Liver (tissue), 9 donors: ENCODE measurements around the gene KHK. TPM values are rescaled to one million over a fixed set of nuclear protein-coding genes. Genes with fewer than 3 reads are reported as not detected.

Experiments used
- DNase-seq: peaks from one replicate; pipeline ENCODE4 v3.0.0-alpha.2; 2017; ENCODE audit warnings: low spot score
- H3K27ac ChIP-seq, 2 donors: one replicate each; pipeline ENCODE4 v1.7.0; 2013; ENCODE audit warnings: inconsistent platforms in 2 of 2, low read length in 2 of 2, control low read depth in 1 of 2, low read depth in 1 of 2, mild to moderate bottlenecking in 1 of 2
- H3K27me3 ChIP-seq, 4 donors: one replicate each; pipeline versions ENCODE4 v1.6.1 to v1.7.0; 2013; ENCODE audit warnings: low read length in 3 of 4, inconsistent platforms in 1 of 4, mild to moderate bottlenecking in 1 of 4, moderate library complexity in 1 of 4; ENCODE audit not compliant: control insufficient read depth in 4 of 4, insufficient read depth in 4 of 4
- H3K36me3 ChIP-seq, 4 donors: one replicate each; pipeline versions ENCODE4 v1.6.1 to v1.7.0; 2013; ENCODE audit warnings: low read length in 3 of 4, mild to moderate bottlenecking in 3 of 4, low read depth in 1 of 4, moderate library complexity in 1 of 4; ENCODE audit not compliant: control insufficient read depth in 4 of 4, insufficient read depth in 3 of 4
- H3K4me1 ChIP-seq, 4 donors: one replicate each; pipeline versions ENCODE4 v1.6.1 to v1.7.0; 2013; ENCODE audit warnings: low read length in 3 of 4, mild to moderate bottlenecking in 3 of 4, moderate library complexity in 1 of 4; ENCODE audit not compliant: control insufficient read depth in 4 of 4, insufficient read depth in 4 of 4
- H3K4me3 ChIP-seq, 3 donors: one replicate each; pipeline versions ENCODE4 v1.6.1 to v1.7.0; 2013; ENCODE audit warnings: low read length in 3 of 3, control low read depth in 1 of 3, low read depth in 1 of 3, mild to moderate bottlenecking in 1 of 3
- H3K9ac ChIP-seq, 2 donors: one replicate each; pipeline ENCODE4 v1.7.0; 2013; ENCODE audit warnings: low read length in 2 of 2, mild to moderate bottlenecking in 2 of 2, moderate library complexity in 2 of 2, control low read depth in 1 of 2, low read depth in 1 of 2
- H3K9me3 ChIP-seq, 4 donors: one replicate each; pipeline versions ENCODE4 v1.6.1 to v1.7.0; 2013; ENCODE audit warnings: low read length in 3 of 4; ENCODE audit not compliant: control insufficient read depth in 4 of 4
- EGR1 ChIP-seq, 2 donors: IDR thresholded peaks; 2 replicates each; pipeline ENCODE4 v1.6.1; 2016 to 2018; ENCODE audit warnings: antibody characterized with exemption in 2 of 2, low read depth in 2 of 2
- FOXA1 ChIP-seq: IDR thresholded peaks from 2 replicates; pipeline ENCODE4 v1.6.1; 2016; ENCODE audit warnings: antibody characterized with exemption
- FOXA2 ChIP-seq: IDR thresholded peaks from 2 replicates; pipeline ENCODE4 v1.6.1; 2016; ENCODE audit warnings: antibody characterized with exemption
- GABPA ChIP-seq, 2 donors: IDR thresholded peaks in 1 of 2; conservative IDR thresholded peaks in 1 of 2; 2 replicates each; pipeline ENCODE4 v1.6.1; 2016; ENCODE audit warnings: antibody characterized with exemption in 2 of 2, mild to moderate bottlenecking in 1 of 2, moderate library complexity in 1 of 2
- HNF4A ChIP-seq, 2 donors: conservative IDR thresholded peaks; 2 replicates each; pipeline ENCODE4 v1.6.1; 2016; ENCODE audit warnings: antibody characterized with exemption in 2 of 2, mild to moderate bottlenecking in 2 of 2
- HNF4G ChIP-seq: IDR thresholded peaks from 2 replicates; pipeline ENCODE4 v1.6.1; 2016; ENCODE audit warnings: antibody characterized with exemption
- JUND ChIP-seq, 2 donors: IDR thresholded peaks; 2 replicates each; pipeline ENCODE4 v1.6.1; 2016; ENCODE audit warnings: antibody characterized with exemption in 2 of 2
- NR2F2 ChIP-seq: IDR thresholded peaks from 2 replicates; pipeline ENCODE4 v1.6.1; 2016; ENCODE audit warnings: antibody characterized with exemption
- RAD21 ChIP-seq, 2 donors: IDR thresholded peaks; 2 replicates each; pipeline ENCODE4 v1.6.1; 2016; ENCODE audit warnings: antibody characterized with exemption in 2 of 2, mild to moderate bottlenecking in 2 of 2
- RXRA ChIP-seq, 2 donors: IDR thresholded peaks; 2 replicates each; pipeline ENCODE4 v1.6.1; 2017 to 2018; ENCODE audit warnings: antibody characterized with exemption in 2 of 2, mild to moderate bottlenecking in 1 of 2
- SP1 ChIP-seq: IDR thresholded peaks from 2 replicates; pipeline ENCODE4 v1.6.1; 2018; ENCODE audit warnings: antibody characterized with exemption, mild to moderate bottlenecking
- TAF1 ChIP-seq: conservative IDR thresholded peaks from 2 replicates; pipeline ENCODE4 v1.6.1; 2016; ENCODE audit warnings: antibody characterized with exemption, mild to moderate bottlenecking
- YY1 ChIP-seq: IDR thresholded peaks from 2 replicates; pipeline ENCODE4 v1.6.1; 2016; ENCODE audit warnings: antibody characterized with exemption, mild to moderate bottlenecking
- WGBS: extraction: QIAGEN DNeasy Blood & Tissue Kit; methylation state at CpG from one replicate; pipeline ENCODE4 v1.1.7; 2013; 5-methylcytosine and 5-hydroxymethylcytosine counted together
- polyA plus RNA-seq, 2 donors: library from polyadenylated mRNA; stranded (reverse) in 1 of 2; unstranded in 1 of 2; fragments of 200-250 nt in 1 of 2; fragments of >200 nt in 1 of 2; fragmentation: Nextera tagmentation in 1 of 2; extraction: Ambion mirVana in 1 of 2; gene quantifications; one replicate each; pipeline versions ENCODE4 v1.2.1 to v1.2.3, GENCODE V29; 2013 to 2015
- total RNA-seq, 2 donors: library from RNA; depleted of rRNA; stranded (reverse); fragments of >200 nt; gene quantifications; one replicate each; pipeline ENCODE4 v1.2.3, GENCODE V29; 2014
- TF ChIP-seq, protein P1 (sequence below): IDR thresholded peaks from 2 replicates; pipeline ENCODE4 v1.6.1; 2016; ENCODE audit warnings: antibody characterized with exemption
- TF ChIP-seq, protein P2 (sequence below): IDR thresholded peaks from 2 replicates; pipeline ENCODE4 v1.6.1; 2016; ENCODE audit warnings: antibody characterized with exemption
- TF ChIP-seq, protein P3 (sequence below): IDR thresholded peaks from 2 replicates; pipeline ENCODE4 v1.6.1; 2016; ENCODE audit warnings: antibody characterized with exemption, mild to moderate bottlenecking
- TF ChIP-seq, protein P4 (sequence below): IDR thresholded peaks from 2 replicates; pipeline ENCODE4 v1.6.1; 2016; ENCODE audit warnings: antibody characterized with exemption
- TF ChIP-seq, protein P5 (sequence below): fragments of 150-350 bp; IDR thresholded peaks from 2 replicates; pipeline ENCODE4 v1.5.1; 2017; ENCODE audit warnings: improper control_type of control experiment, low read depth, low read length; ENCODE audit not compliant: missing input control
- donor health status: healthy.
- donor health status: healthy.
- donor health status: healthy.
- donor health status: healthy.
- donor health status: healthy.

The KHK gene
- total and polyA plus RNA-seq, 4 donors = 26.1 to 462 (median 188) TPM

DNA sequence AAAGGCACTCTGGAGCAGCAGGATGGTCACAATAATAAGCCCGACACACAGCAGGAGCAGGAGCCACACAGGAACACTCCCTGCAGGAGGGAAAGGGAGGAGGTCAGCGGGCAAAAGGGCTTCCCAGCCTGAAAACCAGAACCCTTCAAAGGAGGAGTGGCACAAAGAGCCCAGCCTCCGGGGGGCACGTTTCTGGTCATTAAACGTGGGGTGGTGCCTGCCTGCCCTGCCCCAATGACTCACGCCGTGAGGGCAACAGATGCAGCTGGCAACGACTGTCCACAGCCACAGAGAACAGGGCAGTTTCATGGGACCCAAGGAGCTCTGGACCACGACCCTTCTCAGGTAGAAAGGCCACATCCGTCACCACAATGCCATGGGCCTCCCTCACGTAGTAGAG, 44.9 kb downstream of the KHK start (continued):
- TF ChIP-seq, protein P1, sequence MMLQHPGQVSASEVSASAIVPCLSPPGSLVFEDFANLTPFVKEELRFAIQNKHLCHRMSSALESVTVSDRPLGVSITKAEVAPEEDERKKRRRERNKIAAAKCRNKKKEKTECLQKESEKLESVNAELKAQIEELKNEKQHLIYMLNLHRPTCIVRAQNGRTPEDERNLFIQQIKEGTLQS = no peak
- TF ChIP-seq NR2F2 = no peak
- no peak for TF ChIP-seq HNF4G

DNA sequence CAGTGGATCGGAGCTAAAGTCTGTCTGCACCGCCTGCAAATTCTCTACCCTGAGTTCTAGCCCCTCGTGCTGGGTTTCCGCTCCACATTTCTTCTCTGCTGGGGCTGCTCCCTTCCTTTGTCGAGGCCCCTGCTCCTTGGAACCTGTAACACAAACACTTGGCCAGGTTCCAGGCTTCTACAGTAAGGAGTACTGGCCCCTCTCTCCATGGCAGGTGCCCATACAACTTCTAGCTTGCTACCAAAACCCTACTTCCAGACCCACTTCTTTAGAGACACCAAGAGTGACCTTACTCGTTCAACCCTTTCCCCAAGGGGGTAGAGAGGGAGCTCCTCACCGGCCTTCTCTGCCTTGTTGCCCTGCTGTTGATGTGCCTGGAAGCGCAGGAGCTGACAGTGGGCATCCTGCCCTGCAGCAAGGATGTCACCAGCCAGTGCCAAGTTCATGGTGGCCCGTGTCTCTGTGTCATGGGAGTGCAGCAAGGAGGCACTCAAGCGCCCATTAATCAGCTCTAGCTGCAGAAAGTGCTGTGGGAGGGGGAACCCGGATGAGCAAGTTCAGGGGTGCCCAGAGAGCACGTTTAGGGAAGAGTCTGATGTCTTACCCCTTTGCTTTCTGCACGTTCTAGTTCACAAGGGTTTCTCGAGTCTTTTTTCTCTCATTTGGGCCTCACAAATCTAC, 46.8 kb downstream of the KHK start:
- no peaks in the 10 kb centered on the region for H3K9me3 ChIP-seq
- H3K27me3 ChIP-seq = no peaks in the 10 kb centered on the region
- H3K4me3 ChIP-seq = peak overlapping the region; percentile 89 to 93 (median 92)
- H3K4me1 ChIP-seq = peaks cover 3 to 12% (median 10%) of the 10 kb centered on the region in 4 donors
- H3K9ac ChIP-seq = peak overlapping the region; percentile 59 to 92
- 40% methylated on average over 14 of the region's 14 CpGs for WGBS
- peaks cover 13 to 32% (median 24%) of the 10 kb centered on the region in 4 donors for H3K36me3 ChIP-seq
- peak overlapping the region in 1 of 2 donors; percentile 92 for H3K27ac ChIP-seq
- TF ChIP-seq JUND (IDR thresholded peaks at IDR 0.05) (no peak), HNF4A (conservative IDR thresholded peaks at IDR 0.05) (no peak), FOXA2 (no peak), YY1 (peak; percentile 65), SP1 (no peak), NR2F2 (no peak), RAD21 (IDR thresholded peaks at IDR 0.05) (peak in 1 of 2 donors; percentile 29), TAF1 (no peak), EGR1 (IDR thresholded peaks at IDR 0.05; ENCODE audit: low read depth in 2 of 2) (no peak), HNF4G (no peak), RXRA (IDR thresholded peaks at IDR 0.05) (peak in 1 of 2 donors; percentile 30), FOXA1 (no peak), GABPA (IDR thresholded peaks at IDR 0.05 in 1 of 2, conservative IDR thresholded peaks at IDR 0.05 in 1 of 2) (no peak)
- TF ChIP-seq, protein P2, sequence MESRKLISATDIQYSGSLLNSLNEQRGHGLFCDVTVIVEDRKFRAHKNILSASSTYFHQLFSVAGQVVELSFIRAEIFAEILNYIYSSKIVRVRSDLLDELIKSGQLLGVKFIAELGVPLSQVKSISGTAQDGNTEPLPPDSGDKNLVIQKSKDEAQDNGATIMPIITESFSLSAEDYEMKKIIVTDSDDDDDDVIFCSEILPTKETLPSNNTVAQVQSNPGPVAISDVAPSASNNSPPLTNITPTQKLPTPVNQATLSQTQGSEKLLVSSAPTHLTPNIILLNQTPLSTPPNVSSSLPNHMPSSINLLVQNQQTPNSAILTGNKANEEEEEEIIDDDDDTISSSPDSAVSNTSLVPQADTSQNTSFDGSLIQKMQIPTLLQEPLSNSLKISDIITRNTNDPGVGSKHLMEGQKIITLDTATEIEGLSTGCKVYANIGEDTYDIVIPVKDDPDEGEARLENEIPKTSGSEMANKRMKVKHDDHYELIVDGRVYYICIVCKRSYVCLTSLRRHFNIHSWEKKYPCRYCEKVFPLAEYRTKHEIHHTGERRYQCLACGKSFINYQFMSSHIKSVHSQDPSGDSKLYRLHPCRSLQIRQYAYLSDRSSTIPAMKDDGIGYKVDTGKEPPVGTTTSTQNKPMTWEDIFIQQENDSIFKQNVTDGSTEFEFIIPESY = no peak
- TF ChIP-seq, protein P3, sequence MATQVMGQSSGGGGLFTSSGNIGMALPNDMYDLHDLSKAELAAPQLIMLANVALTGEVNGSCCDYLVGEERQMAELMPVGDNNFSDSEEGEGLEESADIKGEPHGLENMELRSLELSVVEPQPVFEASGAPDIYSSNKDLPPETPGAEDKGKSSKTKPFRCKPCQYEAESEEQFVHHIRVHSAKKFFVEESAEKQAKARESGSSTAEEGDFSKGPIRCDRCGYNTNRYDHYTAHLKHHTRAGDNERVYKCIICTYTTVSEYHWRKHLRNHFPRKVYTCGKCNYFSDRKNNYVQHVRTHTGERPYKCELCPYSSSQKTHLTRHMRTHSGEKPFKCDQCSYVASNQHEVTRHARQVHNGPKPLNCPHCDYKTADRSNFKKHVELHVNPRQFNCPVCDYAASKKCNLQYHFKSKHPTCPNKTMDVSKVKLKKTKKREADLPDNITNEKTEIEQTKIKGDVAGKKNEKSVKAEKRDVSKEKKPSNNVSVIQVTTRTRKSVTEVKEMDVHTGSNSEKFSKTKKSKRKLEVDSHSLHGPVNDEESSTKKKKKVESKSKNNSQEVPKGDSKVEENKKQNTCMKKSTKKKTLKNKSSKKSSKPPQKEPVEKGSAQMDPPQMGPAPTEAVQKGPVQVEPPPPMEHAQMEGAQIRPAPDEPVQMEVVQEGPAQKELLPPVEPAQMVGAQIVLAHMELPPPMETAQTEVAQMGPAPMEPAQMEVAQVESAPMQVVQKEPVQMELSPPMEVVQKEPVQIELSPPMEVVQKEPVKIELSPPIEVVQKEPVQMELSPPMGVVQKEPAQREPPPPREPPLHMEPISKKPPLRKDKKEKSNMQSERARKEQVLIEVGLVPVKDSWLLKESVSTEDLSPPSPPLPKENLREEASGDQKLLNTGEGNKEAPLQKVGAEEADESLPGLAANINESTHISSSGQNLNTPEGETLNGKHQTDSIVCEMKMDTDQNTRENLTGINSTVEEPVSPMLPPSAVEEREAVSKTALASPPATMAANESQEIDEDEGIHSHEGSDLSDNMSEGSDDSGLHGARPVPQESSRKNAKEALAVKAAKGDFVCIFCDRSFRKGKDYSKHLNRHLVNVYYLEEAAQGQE = no peak
- TF ChIP-seq, protein P4, sequence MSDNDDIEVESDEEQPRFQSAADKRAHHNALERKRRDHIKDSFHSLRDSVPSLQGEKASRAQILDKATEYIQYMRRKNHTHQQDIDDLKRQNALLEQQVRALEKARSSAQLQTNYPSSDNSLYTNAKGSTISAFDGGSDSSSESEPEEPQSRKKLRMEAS = no peak
- TF ChIP-seq, protein P1 = no peak
- TF ChIP-seq, protein P5, sequence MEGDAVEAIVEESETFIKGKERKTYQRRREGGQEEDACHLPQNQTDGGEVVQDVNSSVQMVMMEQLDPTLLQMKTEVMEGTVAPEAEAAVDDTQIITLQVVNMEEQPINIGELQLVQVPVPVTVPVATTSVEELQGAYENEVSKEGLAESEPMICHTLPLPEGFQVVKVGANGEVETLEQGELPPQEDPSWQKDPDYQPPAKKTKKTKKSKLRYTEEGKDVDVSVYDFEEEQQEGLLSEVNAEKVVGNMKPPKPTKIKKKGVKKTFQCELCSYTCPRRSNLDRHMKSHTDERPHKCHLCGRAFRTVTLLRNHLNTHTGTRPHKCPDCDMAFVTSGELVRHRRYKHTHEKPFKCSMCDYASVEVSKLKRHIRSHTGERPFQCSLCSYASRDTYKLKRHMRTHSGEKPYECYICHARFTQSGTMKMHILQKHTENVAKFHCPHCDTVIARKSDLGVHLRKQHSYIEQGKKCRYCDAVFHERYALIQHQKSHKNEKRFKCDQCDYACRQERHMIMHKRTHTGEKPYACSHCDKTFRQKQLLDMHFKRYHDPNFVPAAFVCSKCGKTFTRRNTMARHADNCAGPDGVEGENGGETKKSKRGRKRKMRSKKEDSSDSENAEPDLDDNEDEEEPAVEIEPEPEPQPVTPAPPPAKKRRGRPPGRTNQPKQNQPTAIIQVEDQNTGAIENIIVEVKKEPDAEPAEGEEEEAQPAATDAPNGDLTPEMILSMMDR = no peak
- DNase-seq = no peak
